ENCODE data around the gene BCL2. TPM values are rescaled to one million over a fixed set of nuclear protein-coding genes. Genes with fewer than 3 reads are reported as not detected.

Gene BCL2
- total RNA-seq, 1 donor from 2014 or later, result 2.4 TPM

GRCh38 chr18:63336366-63337099 lies 17.0 kb upstream of the BCL2 start:
- peak; percentile 96 for DNase-seq (ENCODE audit: low read depth)
- Histone ChIP-seq H3K36me3 (ENCODE audit: control insufficient read depth, insufficient read depth, low read length) (peaks cover 21% of the 10 kb centered on the region), H3K4me3 (ENCODE audit: low read depth, low read length) (no peak overlapping the region), H3K27me3 (ENCODE audit: control insufficient read depth, insufficient read depth, low read length) (no peaks in the 10 kb centered on the region)
- no peak for FAIRE-seq
- no peak for TF ChIP-seq CTCF (IDR thresholded peaks at IDR 0.05; ENCODE audit: insufficient read depth, low read length, severe bottlenecking)

- TF ChIP-seq CTCF (IDR thresholded peaks at IDR 0.05; ENCODE audit: insufficient read depth, low read length, severe bottlenecking), result no peak
- H3K36me3 ChIP-seq (ENCODE audit: control insufficient read depth, insufficient read depth, low read length), result peaks cover 15% of the 10 kb centered on the region
Measured at GRCh38 chr18:63331105-63331504, 11.5 kb upstream of the BCL2 start.

GRCh38 chr18:63329431-63330145 lies 10.0 kb upstream of the BCL2 start:
- no peak for TF ChIP-seq CTCF (IDR thresholded peaks at IDR 0.05; ENCODE audit: insufficient read depth, low read length, severe bottlenecking)
- DNase-seq (ENCODE audit: low read depth) (no peak), FAIRE-seq (no peak)
- Histone ChIP-seq H3K4me3 (ENCODE audit: low read depth, low read length) (no peak overlapping the region), H3K36me3 (ENCODE audit: control insufficient read depth, insufficient read depth, low read length) (peaks cover 11% of the 10 kb centered on the region), H3K27me3 (ENCODE audit: control insufficient read depth, insufficient read depth, low read length) (no peaks in the 10 kb centered on the region)

More at GRCh38 chr18:63331105-63331504, 11.5 kb upstream of the BCL2 start:
- Histone ChIP-seq H3K4me3 (ENCODE audit: low read depth, low read length) (no peak overlapping the region), H3K27me3 (ENCODE audit: control insufficient read depth, insufficient read depth, low read length) (no peaks in the 10 kb centered on the region)
- no peak for FAIRE-seq
- no peak for DNase-seq (ENCODE audit: low read depth)

- Histone ChIP-seq H3K27me3 (ENCODE audit: control insufficient read depth, insufficient read depth, low read length) (no peaks in the 10 kb centered on the region), H3K4me3 (ENCODE audit: low read depth, low read length) (no peak overlapping the region), H3K36me3 (ENCODE audit: control insufficient read depth, insufficient read depth, low read length) (peaks cover 1% of the 10 kb centered on the region)
- no peak for DNase-seq (ENCODE audit: low read depth)
- FAIRE-seq, result no peak
- TF ChIP-seq CTCF (IDR thresholded peaks at IDR 0.05; ENCODE audit: insufficient read depth, low read length, severe bottlenecking), result no peak
Measured at GRCh38 chr18:63326011-63326410, 6.4 kb upstream of the BCL2 start.

- H3K27me3 ChIP-seq (ENCODE audit: control insufficient read depth, insufficient read depth, low read length), result no peaks in the 10 kb centered on the region
- DNase-seq (ENCODE audit: low read depth), result no peak
- H3K36me3 ChIP-seq (ENCODE audit: control insufficient read depth, insufficient read depth, low read length), result peaks cover 1% of the 10 kb centered on the region
- no peak for TF ChIP-seq CTCF (IDR thresholded peaks at IDR 0.05; ENCODE audit: insufficient read depth, low read length, severe bottlenecking)
- H3K4me3 ChIP-seq (ENCODE audit: low read depth, low read length), result no peak overlapping the region
- no peak for FAIRE-seq
Measured at GRCh38 chr18:63325086-63325686, 5.6 kb upstream of the BCL2 start.

All from bronchial epithelial cell (primary cell).